ENCODE data around the gene CHRNB2. TPM values are rescaled to one million over a fixed set of nuclear protein-coding genes. Genes with fewer than 3 reads are reported as not detected.

Gene CHRNB2
- total RNA-seq, 1 experiment from 2014 or later = 3.2 TPM

GRCh38 chr1:154616659-154617345 is 49.2 kb downstream of the CHRNB2 start:
- no peak for DNase-seq (ENCODE audit: low spot score)

GRCh38 chr1:154619181-154619948 is 51.8 kb downstream of the CHRNB2 start:
- no peaks in the 10 kb centered on the region for H3K27me3 ChIP-seq (replicated peaks; ENCODE audit: insufficient read depth, low read depth, low read length, poor library complexity)
- peaks cover 4% of the 10 kb centered on the region for H3K36me3 ChIP-seq (ENCODE audit: insufficient read depth, low read length, poor library complexity, severe bottlenecking)
- no peaks in the 10 kb centered on the region for H3K9me3 ChIP-seq (ENCODE audit: low read depth, low read length, poor library complexity, severe bottlenecking)
- ChIA-PET CTCF (no interaction called here), POLR2A (ENCODE audit: low non-redundant PET) (no interaction called here)
- H3K4me3 ChIP-seq (ENCODE audit: low read depth, low read length, poor library complexity, severe bottlenecking) = no peak overlapping the region
- no peak overlapping the region for H3K27ac ChIP-seq (ENCODE audit: low read depth, low read length, poor library complexity, severe bottlenecking)
- TF ChIP-seq EZH2 (IDR thresholded peaks at IDR 0.05; ENCODE audit: borderline replicate concordance, low read depth, low read length, poor library complexity, severe bottlenecking) (no peak), CTCF (conservative IDR thresholded peaks at IDR 0.05; ENCODE audit: low read depth, low read length) (no peak)
- DNase-seq (ENCODE audit: low spot score) = no peak
- intact Hi-C loops (cut with micrococcal nuclease; ENCODE audit: unreplicated experiment) = no loop called here
- no peaks in the 10 kb centered on the region for H3K4me1 ChIP-seq (ENCODE audit: insufficient read depth, low read length, poor library complexity, severe bottlenecking)
- no TSS peak for BruUV-seq (replicated peaks)

More at GRCh38 chr1:154616659-154617345, 49.2 kb downstream of the CHRNB2 start:
- H3K4me1 ChIP-seq (ENCODE audit: insufficient read depth, low read length, poor library complexity, severe bottlenecking) = peaks cover 2% of the 10 kb centered on the region
- TF ChIP-seq CTCF (conservative IDR thresholded peaks at IDR 0.05; ENCODE audit: low read depth, low read length) (no peak), EZH2 (IDR thresholded peaks at IDR 0.05; ENCODE audit: borderline replicate concordance, low read depth, low read length, poor library complexity, severe bottlenecking) (no peak)
- no peak overlapping the region for H3K4me3 ChIP-seq (ENCODE audit: low read depth, low read length, poor library complexity, severe bottlenecking)
- CTCF ChIA-PET = no interaction called here
- H3K27me3 ChIP-seq (replicated peaks; ENCODE audit: insufficient read depth, low read depth, low read length, poor library complexity) = no peaks in the 10 kb centered on the region
- H3K36me3 ChIP-seq (ENCODE audit: insufficient read depth, low read length, poor library complexity, severe bottlenecking) = no peaks in the 10 kb centered on the region
- POLR2A ChIA-PET (ENCODE audit: low non-redundant PET) = no interaction called here
- intact Hi-C loops (cut with micrococcal nuclease; ENCODE audit: unreplicated experiment) = no loop called here
- BruUV-seq (replicated peaks) = no TSS peak
- H3K9me3 ChIP-seq (ENCODE audit: low read depth, low read length, poor library complexity, severe bottlenecking) = no peaks in the 10 kb centered on the region
- H3K27ac ChIP-seq (ENCODE audit: low read depth, low read length, poor library complexity, severe bottlenecking) = no peak overlapping the region

- TF ChIP-seq CTCF (conservative IDR thresholded peaks at IDR 0.05; ENCODE audit: low read depth, low read length) (no peak), EZH2 (IDR thresholded peaks at IDR 0.05; ENCODE audit: borderline replicate concordance, low read depth, low read length, poor library complexity, severe bottlenecking) (no peak)
- CTCF ChIA-PET = no interaction called here
- peaks cover 8% of the 10 kb centered on the region for H3K36me3 ChIP-seq (ENCODE audit: insufficient read depth, low read length, poor library complexity, severe bottlenecking)
- H3K27ac ChIP-seq (ENCODE audit: low read depth, low read length, poor library complexity, severe bottlenecking) = no peak overlapping the region
- intact Hi-C loops (cut with micrococcal nuclease; ENCODE audit: unreplicated experiment) = no loop called here
- POLR2A ChIA-PET (ENCODE audit: low non-redundant PET) = interaction anchor here (0.6 kb wide), 1 partner anchor 12 kb away, joined by 6 read pairs; no protein-coding TSS in a partner anchor
- no peaks in the 10 kb centered on the region for H3K9me3 ChIP-seq (ENCODE audit: low read depth, low read length, poor library complexity, severe bottlenecking)
- no peaks in the 10 kb centered on the region for H3K4me1 ChIP-seq (ENCODE audit: insufficient read depth, low read length, poor library complexity, severe bottlenecking)
- BruUV-seq (replicated peaks) = no TSS peak
- H3K27me3 ChIP-seq (replicated peaks; ENCODE audit: insufficient read depth, low read depth, low read length, poor library complexity) = no peaks in the 10 kb centered on the region
- DNase-seq (ENCODE audit: low spot score) = no peak
- no peak overlapping the region for H3K4me3 ChIP-seq (ENCODE audit: low read depth, low read length, poor library complexity, severe bottlenecking)
Observed at GRCh38 chr1:154620751-154621150, 53.2 kb downstream of the CHRNB2 start.

All from A673 (cell line).